Endothelial cell of umbilical vein (primary cell): ENCODE data around the gene ADIPOR2. TPM values are rescaled to one million over a fixed set of nuclear protein-coding genes. Genes with fewer than 3 reads are reported as not detected.

Experiments used
- BruUV-seq: library from RNA; stranded (reverse); fragments of 400-500 nt; replicated peaks from 2 replicates; lab custom pipeline; 2021; lab: Mats Ljungman, UMichigan
- CTCF ChIA-PET: fragments of 300-600, 350-600 bp; sonication (Branson Sonifier 250); formaldehyde crosslinking; loops from one replicate; lab custom pipeline; 2021; ENCODE audit warnings: antibody characterized with exemption, inconsistent platforms; lab: Charles Lee
- POLR2A ChIA-PET: fragments of 300-600, 350-600 bp; sonication (Branson Sonifier 250); formaldehyde crosslinking; loops from one replicate; lab custom pipeline; 2021; ENCODE audit warnings: antibody characterized with exemption, inconsistent platforms; lab: Charles Lee
- DNase-seq: peaks from one replicate; pipeline ENCODE4 v3.0.0-alpha.2; 2011; ENCODE audit warnings: low read depth, low spot score
- FAIRE-seq: peaks from 2 replicates; lab custom pipeline; 2011; peaks lifted over from hg19 to GRCh38; lab: Jason Lieb, UNC
- H2AFZ ChIP-seq: 2 replicates; pipeline ENCODE4 v1.6.0; 2012; ENCODE audit warnings: low read depth, low read length, control low read depth, inconsistent platforms
- H3K27ac ChIP-seq: 2 replicates; pipeline ENCODE4 v1.5.1; 2011; ENCODE audit warnings: low read depth, mild to moderate bottlenecking, control low read depth, low read length, moderate library complexity; ENCODE audit not compliant: insufficient read depth
- H3K27me3 ChIP-seq, 2 experiments: 2 replicates each; pipeline versions ENCODE4 v1.6.0 to v1.6.1; 2011; ENCODE audit warnings: low read length in 2 of 2, mixed read lengths in 1 of 2; ENCODE audit not compliant: control insufficient read depth in 2 of 2, insufficient read depth in 2 of 2
- H3K36me3 ChIP-seq, 2 experiments: 2 replicates in 1 of 2; 3 replicates in 1 of 2; pipeline ENCODE4 v1.5.1; 2011; ENCODE audit warnings: low read length in 2 of 2, mild to moderate bottlenecking in 1 of 2, moderate library complexity in 1 of 2; ENCODE audit not compliant: control insufficient read depth in 2 of 2, insufficient read depth in 2 of 2; ENCODE audit errors: extremely low read depth in 1 of 2
- H3K4me1 ChIP-seq: 3 replicates; pipeline ENCODE4 v1.5.1; 2011; ENCODE audit warnings: mild to moderate bottlenecking, low read length; ENCODE audit not compliant: control insufficient read depth, insufficient read depth; ENCODE audit errors: extremely low read depth
- H3K4me2 ChIP-seq: 2 replicates; pipeline ENCODE4 v1.6.1; 2011; ENCODE audit warnings: low read length, control low read depth, mixed read lengths; ENCODE audit not compliant: insufficient read depth
- H3K4me3 ChIP-seq, 3 experiments: fragments of 200-600 bp in 1 of 3; sonication (generic), shearing (Covaris generic) in 1 of 3; replicated peaks in 1 of 3; 2 replicates each; pipeline ENCODE4 v1.5.1; 2011 to 2016; ENCODE audit warnings: control low read depth in 3 of 3, low read length in 3 of 3, mild to moderate bottlenecking in 2 of 3, inconsistent platforms in 1 of 3, low read depth in 1 of 3, moderate library complexity in 1 of 3; ENCODE audit not compliant: insufficient read depth in 1 of 3
- H3K79me2 ChIP-seq: 2 replicates; pipeline ENCODE4 v1.6.0; 2012; ENCODE audit warnings: low read length, inconsistent platforms; ENCODE audit not compliant: control insufficient read depth, insufficient read depth
- H3K9ac ChIP-seq: replicated peaks from 2 replicates; pipeline ENCODE3; 2011; ENCODE audit warnings: low read length, control low read depth; ENCODE audit not compliant: insufficient read depth; ENCODE audit errors: extremely low read depth
- H3K9me1 ChIP-seq: replicated peaks from 3 replicates; pipeline ENCODE4 v1.6.0; 2011; ENCODE audit warnings: mild to moderate bottlenecking, low read length; ENCODE audit not compliant: control insufficient read depth, insufficient read depth; ENCODE audit errors: extremely low read depth
- H3K9me3 ChIP-seq: replicated peaks from 2 replicates; pipeline ENCODE4 v1.5.1; 2012; ENCODE audit warnings: low read length, inconsistent platforms; ENCODE audit not compliant: control insufficient read depth, insufficient read depth
- H4K20me1 ChIP-seq: replicated peaks from 2 replicates; pipeline ENCODE3; 2011; ENCODE audit warnings: mild to moderate bottlenecking, low read length; ENCODE audit not compliant: control insufficient read depth, insufficient read depth; ENCODE audit errors: extremely low read depth
- POLR2A ChIP-seq: IDR thresholded peaks from 2 replicates; pipeline ENCODE4 v1.6.1; 2012; ENCODE audit warnings: low read depth, mild to moderate bottlenecking, control low read depth, low read length
- POLR2AphosphoS5 ChIP-seq: IDR thresholded peaks from 2 replicates; pipeline ENCODE4 v1.6.1; 2012; ENCODE audit warnings: low read depth, mild to moderate bottlenecking, control low read depth, low read length, moderate library complexity; ENCODE audit not compliant: insufficient read depth
- dilution Hi-C: fragments of 300-500 bp; cut with MboI; formaldehyde crosslinking; loops from one replicate; pipeline ENCODE4 v1.15.0; 2019; ENCODE audit warnings: low sequenced_read_pairs; ENCODE audit not compliant: extremely low pct_ligation_motif_present
- intact Hi-C: fragments of 100-400 bp; cut with micrococcal nuclease; formaldehyde crosslinking; loops from one replicate; pipeline ENCODE4 v1.10.0; 2022
- polyA plus RNA-seq, 4 experiments: library from polyadenylated mRNA; depleted of rRNA in 3 of 4; stranded (reverse) in 3 of 4; unstranded in 1 of 4; fragments of >200 nt; gene quantifications; 2 replicates each; pipeline versions ENCODE4 v1.2.1 to v1.2.3, GENCODE V29; 2011 to 2012; ENCODE audit warnings: missing spikeins in 1 of 4
- total RNA-seq: library from RNA; stranded (reverse); gene quantifications from 2 replicates; pipeline ENCODE4 v1.2.3, GENCODE V29; 2021
- TF ChIP-seq, protein P1 (sequence below), 2 donors: IDR thresholded peaks; 1 replicate in 1 of 2; 2 replicates in 1 of 2; pipeline ENCODE4 v1.5.1; 2011; ENCODE audit warnings: low read length in 2 of 2, mild to moderate bottlenecking in 2 of 2, moderate library complexity in 2 of 2, control low read depth in 1 of 2, inconsistent platforms in 1 of 2, low read depth in 1 of 2; ENCODE audit not compliant: insufficient read depth in 1 of 2; ENCODE audit errors: extremely low read depth in 1 of 2
- TF ChIP-seq, protein P2 (sequence below): IDR thresholded peaks from 2 replicates; pipeline ENCODE4 v1.6.1; 2011; ENCODE audit not compliant: insufficient read depth, insufficient read length

Gene ADIPOR2
- total and polyA plus RNA-seq, 2 donors (not counting 3 experiments of a cell fraction or from before 2014, with no cell fraction given), result 22.5 to 57.3 TPM

- DNase-seq (no peak), FAIRE-seq (no peak)
- Histone ChIP-seq H3K9me1 (no peaks in the 10 kb centered on the region), H2AFZ (no peak overlapping the region), H3K9me3 (no peaks in the 10 kb centered on the region), H3K27me3 (no peaks in the 10 kb centered on the region), H3K36me3 (no peaks in the 10 kb centered on the region), H3K79me2 (peaks cover 86% of the 10 kb centered on the region), H3K27ac (no peak overlapping the region), H3K4me2 (no peak overlapping the region), H4K20me1 (peaks cover 8% of the 10 kb centered on the region), H3K4me3 (no peak overlapping the region), H3K9ac (no peak overlapping the region), H3K4me1 (peaks cover 2% of the 10 kb centered on the region)
- intact Hi-C loops, result no loop called here
- ChIA-PET POLR2A (no interaction called here), CTCF (interaction anchor here (1.5 to 2.0 kb wide), 2 partner anchors 11 to 50 kb away, joined by 3 to 5 read pairs; no protein-coding TSS in a partner anchor)
- TF ChIP-seq, protein P1, sequence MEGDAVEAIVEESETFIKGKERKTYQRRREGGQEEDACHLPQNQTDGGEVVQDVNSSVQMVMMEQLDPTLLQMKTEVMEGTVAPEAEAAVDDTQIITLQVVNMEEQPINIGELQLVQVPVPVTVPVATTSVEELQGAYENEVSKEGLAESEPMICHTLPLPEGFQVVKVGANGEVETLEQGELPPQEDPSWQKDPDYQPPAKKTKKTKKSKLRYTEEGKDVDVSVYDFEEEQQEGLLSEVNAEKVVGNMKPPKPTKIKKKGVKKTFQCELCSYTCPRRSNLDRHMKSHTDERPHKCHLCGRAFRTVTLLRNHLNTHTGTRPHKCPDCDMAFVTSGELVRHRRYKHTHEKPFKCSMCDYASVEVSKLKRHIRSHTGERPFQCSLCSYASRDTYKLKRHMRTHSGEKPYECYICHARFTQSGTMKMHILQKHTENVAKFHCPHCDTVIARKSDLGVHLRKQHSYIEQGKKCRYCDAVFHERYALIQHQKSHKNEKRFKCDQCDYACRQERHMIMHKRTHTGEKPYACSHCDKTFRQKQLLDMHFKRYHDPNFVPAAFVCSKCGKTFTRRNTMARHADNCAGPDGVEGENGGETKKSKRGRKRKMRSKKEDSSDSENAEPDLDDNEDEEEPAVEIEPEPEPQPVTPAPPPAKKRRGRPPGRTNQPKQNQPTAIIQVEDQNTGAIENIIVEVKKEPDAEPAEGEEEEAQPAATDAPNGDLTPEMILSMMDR (IDR thresholded peaks at IDR 0.05; ENCODE audit: extremely low read depth in 1 of 2, insufficient read depth in 1 of 2, low read depth in 1 of 2, low read length in 2 of 2), result no peak
- no peak for TF ChIP-seq POLR2AphosphoS5
- TF ChIP-seq POLR2A, result no peak
- TF ChIP-seq, protein P2, sequence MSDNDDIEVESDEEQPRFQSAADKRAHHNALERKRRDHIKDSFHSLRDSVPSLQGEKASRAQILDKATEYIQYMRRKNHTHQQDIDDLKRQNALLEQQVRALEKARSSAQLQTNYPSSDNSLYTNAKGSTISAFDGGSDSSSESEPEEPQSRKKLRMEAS, result no peak
- BruUV-seq, result no TSS peak
- dilution Hi-C loops, result no loop called here
These were observed 11.8 kb downstream of the ADIPOR2 start for GRCh38 chr12:1702713-1703112.
